ENCODE results near the gene NELL2.

DNA sequence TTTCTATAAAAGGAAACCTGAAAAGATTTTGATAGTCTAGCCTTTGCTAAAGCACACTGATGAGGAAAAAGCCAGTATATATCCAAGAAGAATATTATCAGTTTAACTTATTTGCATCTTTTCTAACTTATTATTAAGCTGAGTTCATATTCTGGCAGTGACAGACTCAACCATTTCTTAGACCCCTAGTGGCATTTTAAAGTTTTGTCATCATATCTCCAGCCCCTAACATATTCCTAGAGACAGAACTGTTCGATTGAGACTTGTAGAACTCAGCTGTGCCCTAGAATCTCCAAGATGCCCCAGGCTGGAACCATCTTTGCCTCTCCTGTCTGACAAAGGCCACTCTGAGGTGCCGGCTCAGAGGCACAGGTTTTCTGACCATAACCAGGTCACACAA, 365.6 kb downstream of the NELL2 start:
- TF ChIP-seq, protein P1, sequence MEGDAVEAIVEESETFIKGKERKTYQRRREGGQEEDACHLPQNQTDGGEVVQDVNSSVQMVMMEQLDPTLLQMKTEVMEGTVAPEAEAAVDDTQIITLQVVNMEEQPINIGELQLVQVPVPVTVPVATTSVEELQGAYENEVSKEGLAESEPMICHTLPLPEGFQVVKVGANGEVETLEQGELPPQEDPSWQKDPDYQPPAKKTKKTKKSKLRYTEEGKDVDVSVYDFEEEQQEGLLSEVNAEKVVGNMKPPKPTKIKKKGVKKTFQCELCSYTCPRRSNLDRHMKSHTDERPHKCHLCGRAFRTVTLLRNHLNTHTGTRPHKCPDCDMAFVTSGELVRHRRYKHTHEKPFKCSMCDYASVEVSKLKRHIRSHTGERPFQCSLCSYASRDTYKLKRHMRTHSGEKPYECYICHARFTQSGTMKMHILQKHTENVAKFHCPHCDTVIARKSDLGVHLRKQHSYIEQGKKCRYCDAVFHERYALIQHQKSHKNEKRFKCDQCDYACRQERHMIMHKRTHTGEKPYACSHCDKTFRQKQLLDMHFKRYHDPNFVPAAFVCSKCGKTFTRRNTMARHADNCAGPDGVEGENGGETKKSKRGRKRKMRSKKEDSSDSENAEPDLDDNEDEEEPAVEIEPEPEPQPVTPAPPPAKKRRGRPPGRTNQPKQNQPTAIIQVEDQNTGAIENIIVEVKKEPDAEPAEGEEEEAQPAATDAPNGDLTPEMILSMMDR (conservative IDR thresholded peaks at IDR 0.05; ENCODE audit: low read length) = peak; percentile 40
- no peak for TF ChIP-seq EZH2phosphoT487 (IDR thresholded peaks at IDR 0.05; ENCODE audit: borderline replicate concordance, low read depth, low read length)

All from OCI-LY7 (cell line).